Stimulated activated CD4-positive, alpha-beta T cell treated with anti-CD3 and anti-CD28 coated beads, TNF-alpha, amount 100 ng/mL, for 24 hours (primary cell): ENCODE data around the gene KCTD10.
A peak's percentile ranks its signal among the peaks of the same experiment; 100 is the strongest.

Experiments
- DNase-seq, 3 experiments: peaks; one replicate each; pipeline ENCODE4 v3.0.0-alpha.2; 2020; ENCODE audit warnings: low read depth in 3 of 3

KCTD10 gene

GRCh38 chr12:109477185-109477962 lies at the start of gene KCTD10, which contains the start of gene UBE3B:
Gene KCTD10 (minus strand): TSS chr12:109477300. CDS start chr12:109477262, 38 bp downstream.
Gene UBE3B (plus strand): TSS chr12:109477634. CDS start chr12:109483552, 5,918 bp downstream.
- peak; percentile 65 to 83 (median 76) for DNase-seq

GRCh38 chr12:109525279-109525585 lies 48.1 kb upstream of the KCTD10 start:
- no peak for DNase-seq

GRCh38 chr12:109524466-109525278 lies 47.6 kb upstream of the KCTD10 start:
- no peak for DNase-seq

GRCh38 chr12:109523504-109523903 lies 46.4 kb upstream of the KCTD10 start:
- DNase-seq: no peak

DNA sequence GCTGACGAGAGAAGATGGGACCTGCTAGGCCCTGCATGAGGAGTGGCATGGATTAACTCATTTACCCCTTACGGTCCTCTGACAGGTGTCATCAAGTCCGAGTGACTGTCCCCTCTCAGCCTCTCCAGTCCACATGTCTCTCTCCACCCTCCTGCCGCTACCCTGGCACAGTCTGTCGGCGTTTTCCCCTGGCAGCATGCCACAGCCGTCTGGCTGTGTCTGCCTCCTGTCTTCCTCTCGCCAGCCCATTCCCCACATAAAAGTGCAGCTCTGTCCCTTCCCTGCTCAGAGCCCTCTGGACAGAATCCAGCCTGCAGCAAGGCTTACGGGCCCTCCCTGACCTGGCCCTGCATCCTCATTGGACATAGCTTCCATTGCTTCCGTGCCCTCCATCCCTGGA lies 46.0 kb upstream of the KCTD10 start:
- DNase-seq: no peak

DNA sequence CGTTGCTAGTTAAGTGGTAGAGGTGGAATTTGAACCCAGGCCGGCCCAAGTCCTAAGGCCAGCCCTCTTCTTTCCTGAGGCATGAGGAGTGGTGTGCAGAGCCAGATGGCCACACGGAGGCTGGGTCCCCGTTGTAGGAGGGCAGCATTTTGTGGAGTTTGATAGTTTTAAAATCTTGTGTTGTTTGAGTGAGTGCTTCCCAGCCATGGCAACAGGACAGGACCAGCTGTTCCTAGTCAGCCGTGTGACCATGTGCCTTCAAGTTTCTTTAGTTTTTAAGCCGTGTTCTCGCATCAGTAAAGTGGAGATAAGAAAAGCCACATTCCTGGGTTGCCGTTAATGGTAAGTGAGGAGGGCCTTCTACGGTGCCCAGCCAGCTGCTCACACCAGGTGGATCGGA lies 44.7 kb upstream of the KCTD10 start:
- DNase-seq: no peak

DNA sequence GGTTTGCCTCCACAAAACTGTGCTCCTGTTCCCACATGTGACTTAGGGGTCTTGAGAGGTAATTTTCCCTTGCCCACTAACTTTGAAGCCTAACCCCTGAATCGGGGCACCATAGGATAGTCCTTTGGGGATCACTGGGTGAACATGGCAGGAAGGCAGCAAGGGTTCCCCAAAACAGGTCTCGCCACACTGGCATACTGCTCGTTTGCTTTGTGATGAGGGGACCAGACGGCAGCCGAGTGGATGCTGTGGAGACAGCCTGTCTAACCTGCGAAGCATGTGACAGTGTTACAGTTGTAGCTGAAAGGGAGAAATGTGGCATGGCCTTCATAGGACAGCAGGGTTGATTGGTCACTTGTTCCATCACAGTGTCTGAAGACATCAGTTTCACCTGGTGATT lies 42.7 kb upstream of the KCTD10 start:
- no peak for DNase-seq

GRCh38 chr12:109518820-109519665 lies 41.9 kb upstream of the KCTD10 start:
- DNase-seq: peak; percentile 16 to 47 (median 25)

GRCh38 chr12:109517619-109518018 lies 40.5 kb upstream of the KCTD10 start:
- no peak for DNase-seq

- no peak for DNase-seq
Observed at GRCh38 chr12:109513977-109514376, 36.9 kb upstream of the KCTD10 start.

DNA sequence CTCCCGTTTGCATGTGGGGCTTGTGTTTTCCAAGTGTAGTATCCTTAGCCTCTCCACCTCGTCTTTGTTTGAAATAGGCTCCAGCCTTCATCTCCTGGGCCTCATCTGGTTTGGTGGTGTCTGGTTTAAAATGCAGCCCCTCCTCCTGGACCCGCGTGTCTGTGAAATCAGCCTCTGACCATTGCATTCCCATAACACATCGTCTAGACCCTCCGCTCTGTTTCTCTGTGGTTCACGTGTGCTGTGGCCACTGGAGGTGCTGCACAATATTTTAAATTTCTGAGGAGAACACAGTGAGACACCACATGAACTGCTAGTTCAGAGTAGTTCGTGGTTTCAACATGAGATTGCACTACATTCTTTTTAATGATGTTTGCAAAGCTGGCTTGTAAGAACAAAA lies 36.0 kb upstream of the KCTD10 start:
- no peak for DNase-seq

GRCh38 chr12:109512608-109513007 lies 35.5 kb upstream of the KCTD10 start:
- no peak for DNase-seq

- no peak for DNase-seq
Observed at GRCh38 chr12:109510196-109510595, 33.1 kb upstream of the KCTD10 start.

DNA sequence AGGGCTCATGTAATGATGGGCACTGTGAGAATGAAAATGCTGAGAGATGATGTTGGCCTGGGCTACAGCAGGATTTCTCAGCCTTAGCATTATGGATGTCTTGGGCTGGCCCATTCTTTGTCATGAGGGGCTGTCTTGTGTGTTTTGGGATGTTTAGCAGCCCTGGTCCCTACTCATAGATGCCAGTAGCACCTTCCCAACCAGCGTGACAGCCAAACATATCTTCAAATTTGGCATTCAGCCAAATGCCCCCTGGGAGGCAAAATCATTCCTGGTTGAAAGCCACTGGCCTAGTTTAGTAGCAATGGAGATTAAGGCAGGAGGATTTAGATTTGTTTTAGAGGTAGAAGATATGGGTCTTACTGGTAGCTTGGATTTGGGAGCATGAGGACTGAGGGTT lies 27.0 kb upstream of the KCTD10 start:
- no peak for DNase-seq

GRCh38 chr12:109503611-109504010 lies 26.5 kb upstream of the KCTD10 start:
- no peak for DNase-seq

- DNase-seq: no peak
Observed at GRCh38 chr12:109502332-109502731, 25.2 kb upstream of the KCTD10 start.

GRCh38 chr12:109501299-109501698 lies 24.2 kb upstream of the KCTD10 start:
- no peak for DNase-seq

DNA sequence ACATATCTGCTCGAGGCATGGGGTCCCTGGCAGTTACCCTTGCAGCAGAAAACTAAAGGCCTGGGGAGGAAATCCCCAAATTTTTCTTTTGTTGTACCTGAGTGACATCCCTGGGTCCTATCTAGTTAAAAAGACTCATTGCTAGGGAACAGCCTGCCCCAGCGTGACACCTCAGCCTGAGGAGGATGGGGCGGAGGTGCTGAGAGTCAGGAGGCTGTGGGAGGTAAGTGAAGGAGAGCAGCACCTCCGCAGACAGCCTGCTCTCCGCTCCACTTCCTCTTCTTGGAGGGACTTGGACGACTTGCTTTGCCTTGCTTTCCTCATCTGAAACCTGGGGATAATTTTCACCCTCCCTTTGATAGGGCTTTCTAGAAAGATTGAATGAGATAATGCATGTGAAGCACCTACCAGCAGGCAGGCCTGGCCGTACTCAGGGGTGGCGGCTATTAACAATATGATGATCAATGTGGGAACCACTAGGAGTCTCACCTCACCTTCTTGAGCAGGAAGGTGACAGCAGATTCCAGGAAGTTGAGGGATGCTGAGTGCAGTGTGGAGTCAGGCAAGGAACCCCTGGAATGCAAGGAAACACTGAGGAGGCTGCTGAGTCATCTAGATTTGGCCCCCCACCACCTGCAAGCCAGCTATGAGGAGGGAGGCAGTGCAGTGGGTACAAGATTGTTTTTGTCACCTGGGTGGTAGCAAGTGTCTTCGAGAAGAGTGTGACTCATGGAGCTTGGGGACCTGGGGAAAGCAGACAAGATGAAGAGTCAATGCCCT lies 23.5 kb upstream of the KCTD10 start:
- no peak for DNase-seq

DNA sequence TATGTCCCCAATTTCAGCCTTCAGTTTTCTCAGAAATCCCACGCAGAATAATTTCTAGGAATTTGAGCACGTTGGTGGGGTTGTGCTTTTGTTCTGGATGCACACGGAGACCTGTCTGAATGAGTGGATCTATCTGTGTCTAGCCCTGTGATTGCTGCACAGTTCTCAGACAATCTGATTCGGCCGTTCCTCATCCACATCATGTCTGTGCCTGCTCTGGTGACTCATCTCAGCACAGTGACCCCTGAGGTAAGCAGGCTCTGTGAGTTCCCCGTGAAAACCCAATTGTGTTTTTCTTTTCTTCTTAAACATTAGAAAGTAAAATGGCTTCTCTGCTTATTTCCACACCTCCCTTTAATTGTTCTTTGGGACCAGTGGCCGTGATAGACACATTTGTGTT lies 20.6 kb upstream of the KCTD10 start:
- DNase-seq: no peak

DNA sequence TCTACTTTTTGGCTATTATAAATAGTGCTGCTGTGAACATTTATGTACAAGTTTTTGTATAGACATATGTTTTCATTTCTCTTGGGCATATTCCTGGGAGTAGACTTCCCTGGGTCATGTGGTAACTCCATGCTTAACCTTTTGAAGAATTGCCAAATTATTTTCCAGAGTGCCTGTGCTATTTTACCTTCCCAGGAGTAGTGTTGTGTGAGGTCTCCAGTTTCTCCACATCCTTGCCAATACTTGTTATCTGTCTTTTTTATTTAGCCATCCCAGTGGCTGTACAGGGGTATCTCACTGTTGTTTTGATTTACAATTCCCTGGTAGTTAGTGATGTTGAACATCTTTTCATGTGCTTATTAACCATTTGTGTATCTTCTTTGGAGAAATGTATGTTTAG lies 19.2 kb upstream of the KCTD10 start:
- DNase-seq: no peak

- DNase-seq: no peak
Observed at GRCh38 chr12:109495012-109495411, 17.9 kb upstream of the KCTD10 start.
